Tibial nerve (tissue), 4 donors: ENCODE data around the gene SUCLG2. TPM values are rescaled to one million over a fixed set of nuclear protein-coding genes. Genes with fewer than 3 reads are reported as not detected.

Experiments
- DNase-seq, 2 donors: peaks; one replicate each; pipeline ENCODE4 v3.0.0-alpha.2; 2019; ENCODE audit warnings: low spot score in 2 of 2
- H3K27ac ChIP-seq, 4 donors: fragments of 200-600 bp; sonication (generic) in 3 of 4; one replicate each; pipeline ENCODE4 v1.5.1; 2017 to 2019; ENCODE audit warnings: mild to moderate bottlenecking in 1 of 4
- H3K27me3 ChIP-seq, 2 donors: fragments of 200-600 bp; sonication (generic) in 1 of 2; one replicate each; pipeline versions ENCODE4 v1.5.1 to v1.6.0; 2017 to 2019
- H3K36me3 ChIP-seq, 3 donors: fragments of 200-600 bp; sonication (generic); one replicate each; pipeline ENCODE4 v1.5.1; 2018 to 2019
- H3K4me1 ChIP-seq, 4 donors: fragments of 200-600 bp; sonication (generic) in 3 of 4; one replicate each; pipeline ENCODE4 v1.5.1; 2017 to 2019
- H3K4me3 ChIP-seq, 4 donors: fragments of 200-600 bp; sonication (generic) in 3 of 4; one replicate each; pipeline ENCODE4 v1.5.1; 2017 to 2019; ENCODE audit warnings: mild to moderate bottlenecking in 1 of 4, moderate library complexity in 1 of 4
- H3K9me3 ChIP-seq, 4 donors: fragments of 200-600 bp; sonication (generic) in 3 of 4; one replicate each; pipeline ENCODE4 v1.5.1; 2017 to 2019
- CTCF ChIP-seq, 5 experiments: fragments of 200-600 bp in 3 of 5; fragments of 450-650 bp in 2 of 5; sonication (generic) in 3 of 5; IDR thresholded peaks; one replicate each; pipeline ENCODE4 v1.5.1; 2016 to 2019; ENCODE audit warnings: antibody characterized with exemption in 5 of 5, mild to moderate bottlenecking in 3 of 5, moderate library complexity in 2 of 5
- EP300 ChIP-seq, 2 donors: sonication (generic); formaldehyde crosslinking; IDR thresholded peaks; one replicate each; pipeline ENCODE4 v1.6.1; 2017; ENCODE audit warnings: antibody characterized with exemption in 2 of 2, mild to moderate bottlenecking in 1 of 2
- POLR2A ChIP-seq, 2 donors: fragments of 450-650 bp; IDR thresholded peaks; one replicate each; pipeline ENCODE4 v1.6.1; 2017; ENCODE audit warnings: antibody characterized with exemption in 2 of 2, mild to moderate bottlenecking in 2 of 2, moderate library complexity in 2 of 2
- WGBS, 2 donors: methylation state at CpG; one replicate each; pipeline ENCODE4 v1.1.5; 2018; 5-methylcytosine and 5-hydroxymethylcytosine counted together
- total RNA-seq, 4 donors: library from RNA; depleted of rRNA; stranded (reverse); fragments of >200 nt; gene quantifications; one replicate each; pipeline ENCODE4 v1.1.0, GENCODE V29; 2016

The SUCLG2 gene
- total RNA-seq, 4 donors from 2014 or later, result 28.0 to 52.8 (median 42.7) TPM

GRCh38 chr3:67619991-67620390 is 34.4 kb downstream of the SUCLG2 start:
- H3K36me3 ChIP-seq, result peaks cover 0 to 41% (median 0%) of the 10 kb centered on the region in 3 donors
- WGBS, 2 donors, result 48 to 74% methylated on average over 3 of the region's 3 CpGs
- no peak overlapping the region for H3K27ac ChIP-seq
- H3K27me3 ChIP-seq, result no peaks in the 10 kb centered on the region
- no peak overlapping the region for H3K4me3 ChIP-seq
- DNase-seq, result no peak
- TF ChIP-seq EP300 (IDR thresholded peaks at IDR 0.05) (no peak), POLR2A (IDR thresholded peaks at IDR 0.05) (no peak), CTCF (IDR thresholded peaks at IDR 0.05) (no peak)
- no peaks in the 10 kb centered on the region for H3K9me3 ChIP-seq
- peaks cover 0 to 10% (median 0%) of the 10 kb centered on the region in 4 donors for H3K4me1 ChIP-seq

- Histone ChIP-seq H3K4me1 (peaks cover 0 to 4% (median 0%) of the 10 kb centered on the region in 4 donors), H3K27me3 (no peaks in the 10 kb centered on the region), H3K36me3 (peaks cover 0 to 31% (median 0%) of the 10 kb centered on the region in 3 donors), H3K4me3 (no peak overlapping the region), H3K27ac (no peak overlapping the region), H3K9me3 (no peaks in the 10 kb centered on the region)
- no peak for DNase-seq
- 97 to 100% methylated on average over 1 of the region's 1 CpG for WGBS, 2 donors
- TF ChIP-seq POLR2A (IDR thresholded peaks at IDR 0.05) (no peak), CTCF (IDR thresholded peaks at IDR 0.05) (no peak), EP300 (IDR thresholded peaks at IDR 0.05) (no peak)
Measured at GRCh38 chr3:67617518-67617917, 36.9 kb downstream of the SUCLG2 start.

DNA sequence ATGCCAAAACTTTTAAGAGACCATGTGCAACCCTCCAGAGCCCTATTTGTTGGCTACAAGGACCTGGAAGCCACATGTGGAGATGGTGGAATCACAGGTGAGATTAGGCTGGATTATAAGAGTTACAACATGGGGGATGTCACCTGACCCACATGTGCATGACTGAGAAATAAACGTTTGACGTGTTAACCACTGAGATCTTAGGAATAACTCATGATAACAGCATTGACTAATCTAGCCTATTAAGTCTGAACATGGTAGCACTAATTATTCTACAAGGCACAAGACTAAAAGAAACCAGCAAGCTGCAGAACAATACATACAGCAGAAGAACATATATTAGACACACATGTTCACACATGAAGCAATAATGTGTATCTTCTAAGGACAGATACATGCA is 38.4 kb downstream of the SUCLG2 start:
- Histone ChIP-seq H3K4me1 (peaks cover 0 to 4% (median 0%) of the 10 kb centered on the region in 4 donors), H3K4me3 (no peak overlapping the region), H3K9me3 (no peaks in the 10 kb centered on the region), H3K27ac (no peak overlapping the region), H3K27me3 (no peaks in the 10 kb centered on the region), H3K36me3 (peaks cover 0 to 31% (median 0%) of the 10 kb centered on the region in 3 donors)
- no peak for DNase-seq
- WGBS, 2 donors, result 90 to 96% methylated on average over 2 of the region's 2 CpGs
- TF ChIP-seq EP300 (IDR thresholded peaks at IDR 0.05), result no peak
- no peak for TF ChIP-seq CTCF (IDR thresholded peaks at IDR 0.05)
- TF ChIP-seq POLR2A (IDR thresholded peaks at IDR 0.05), result no peak

DNA sequence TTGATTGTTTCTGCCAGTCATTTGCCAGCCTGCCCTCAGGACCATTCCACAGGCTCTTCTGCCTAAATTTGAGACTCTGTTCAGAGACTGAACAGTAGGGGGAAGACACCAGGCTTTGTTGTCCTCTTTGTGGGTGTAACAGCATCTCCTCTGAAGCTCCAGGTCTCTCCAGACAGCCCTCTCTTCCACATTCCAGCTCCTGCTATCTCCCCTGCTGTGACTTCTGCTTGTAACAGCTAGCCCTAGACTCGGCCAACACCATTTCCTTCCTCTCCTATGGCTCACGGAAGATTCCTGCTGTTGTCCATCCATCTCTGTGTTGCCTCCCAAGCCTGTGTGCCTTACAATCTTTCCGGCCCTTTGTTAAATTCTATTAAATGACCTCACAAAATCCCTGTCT is 40.2 kb downstream of the SUCLG2 start:
- Histone ChIP-seq H3K4me1 (no peaks in the 10 kb centered on the region), H3K4me3 (no peak overlapping the region), H3K27ac (no peak overlapping the region), H3K27me3 (no peaks in the 10 kb centered on the region), H3K9me3 (no peaks in the 10 kb centered on the region), H3K36me3 (peaks cover 0 to 37% (median 0%) of the 10 kb centered on the region in 3 donors)
- DNase-seq, result no peak
- no peak for TF ChIP-seq POLR2A (IDR thresholded peaks at IDR 0.05)
- no peak for TF ChIP-seq CTCF (IDR thresholded peaks at IDR 0.05)
- TF ChIP-seq EP300 (IDR thresholded peaks at IDR 0.05), result no peak
- 72 to 84% methylated on average over 3 of the region's 3 CpGs for WGBS, 2 donors

GRCh38 chr3:67610458-67610857 is 44.0 kb downstream of the SUCLG2 start:
- peaks cover 0 to 51% (median 2%) of the 10 kb centered on the region in 3 donors for H3K36me3 ChIP-seq
- no peak for DNase-seq
- H3K4me3 ChIP-seq, result no peak overlapping the region
- H3K27me3 ChIP-seq, result no peaks in the 10 kb centered on the region
- 96% methylated on average over 1 of the region's 1 CpG for WGBS, 2 donors
- H3K9me3 ChIP-seq, result no peaks in the 10 kb centered on the region
- TF ChIP-seq EP300 (IDR thresholded peaks at IDR 0.05) (no peak), CTCF (IDR thresholded peaks at IDR 0.05) (no peak), POLR2A (IDR thresholded peaks at IDR 0.05) (no peak)
- H3K4me1 ChIP-seq, result no peaks in the 10 kb centered on the region
- no peak overlapping the region for H3K27ac ChIP-seq
